Neural crest cell (in vitro differentiated cells): ENCODE results near the gene PALB2. TPM values are rescaled to one million over a fixed set of nuclear protein-coding genes. Genes with fewer than 3 reads are reported as not detected.

ENCODE experiments used
- DNase-seq: peaks from one replicate; pipeline ENCODE4 v3.0.0; 2021; ENCODE audit warnings: low read depth, mixed read lengths, low spot score
- H3K27ac Mint-ChIP-seq: one replicate; pipeline ENCODE4 v1.8.0; 2021; ENCODE audit warnings: mild to moderate bottlenecking, mixed read lengths; ENCODE audit not compliant: unreplicated experiment
- H3K27me3 Mint-ChIP-seq: 2 replicates; pipeline ENCODE4 v1.8.0; 2021; ENCODE audit warnings: low read depth, mild to moderate bottlenecking, mixed read lengths
- H3K36me3 Mint-ChIP-seq: 2 replicates; pipeline ENCODE4 v1.8.0; 2021; ENCODE audit warnings: low read depth, mild to moderate bottlenecking, mixed read lengths
- H3K4me1 Mint-ChIP-seq: 2 replicates; pipeline ENCODE4 v1.8.0; 2021; ENCODE audit warnings: mixed read lengths
- H3K4me3 Mint-ChIP-seq: one replicate; pipeline ENCODE4 v1.8.0; 2021; ENCODE audit warnings: mild to moderate bottlenecking, mixed read lengths
- H3K9me3 Mint-ChIP-seq: 2 replicates; pipeline ENCODE4 v1.8.0; 2021; ENCODE audit warnings: mixed read lengths
- total RNA-seq: library from RNA; stranded (reverse); gene quantifications from 2 replicates; pipeline ENCODE4 v1.2.1, GENCODE V29; 2021
- TF ChIP-seq, protein P1 (sequence below): fragments of 200-600 bp; sonication (generic); conservative IDR thresholded peaks from 2 replicates; pipeline ENCODE4 v1.5.0; 2021; ENCODE audit warnings: antibody characterized with exemption, mild to moderate bottlenecking

The PALB2 gene
- total RNA-seq, 1 donor from 2014 or later = 25.6 TPM

DNA sequence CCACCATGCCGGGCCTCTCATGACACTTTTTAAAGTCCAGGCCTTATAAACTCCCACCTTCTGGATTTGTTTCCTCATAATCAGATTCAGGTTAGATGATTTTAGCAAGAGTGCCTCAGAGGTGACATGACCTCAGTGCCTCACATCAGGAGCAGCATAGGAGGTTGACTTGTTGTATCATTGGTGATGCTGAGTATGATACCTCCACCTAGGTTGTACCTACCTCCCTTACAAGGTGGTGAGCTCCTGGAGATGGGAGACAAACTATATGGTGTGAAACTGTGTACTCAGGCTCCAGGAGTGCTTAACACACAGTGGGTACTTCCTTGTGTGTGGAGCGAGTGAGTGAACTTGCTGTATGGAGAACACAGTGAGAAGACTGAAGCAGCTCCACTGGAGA, 63.6 kb downstream of the PALB2 start:
- Mint-ChIP-seq H3K4me3 (no peak overlapping the region), H3K4me1 (no peaks in the 10 kb centered on the region), H3K36me3 (peaks cover 6% of the 10 kb centered on the region), H3K27ac (no peak overlapping the region), H3K9me3 (no peaks in the 10 kb centered on the region), H3K27me3 (no peaks in the 10 kb centered on the region)
- DNase-seq = no peak
- TF ChIP-seq, protein P1, sequence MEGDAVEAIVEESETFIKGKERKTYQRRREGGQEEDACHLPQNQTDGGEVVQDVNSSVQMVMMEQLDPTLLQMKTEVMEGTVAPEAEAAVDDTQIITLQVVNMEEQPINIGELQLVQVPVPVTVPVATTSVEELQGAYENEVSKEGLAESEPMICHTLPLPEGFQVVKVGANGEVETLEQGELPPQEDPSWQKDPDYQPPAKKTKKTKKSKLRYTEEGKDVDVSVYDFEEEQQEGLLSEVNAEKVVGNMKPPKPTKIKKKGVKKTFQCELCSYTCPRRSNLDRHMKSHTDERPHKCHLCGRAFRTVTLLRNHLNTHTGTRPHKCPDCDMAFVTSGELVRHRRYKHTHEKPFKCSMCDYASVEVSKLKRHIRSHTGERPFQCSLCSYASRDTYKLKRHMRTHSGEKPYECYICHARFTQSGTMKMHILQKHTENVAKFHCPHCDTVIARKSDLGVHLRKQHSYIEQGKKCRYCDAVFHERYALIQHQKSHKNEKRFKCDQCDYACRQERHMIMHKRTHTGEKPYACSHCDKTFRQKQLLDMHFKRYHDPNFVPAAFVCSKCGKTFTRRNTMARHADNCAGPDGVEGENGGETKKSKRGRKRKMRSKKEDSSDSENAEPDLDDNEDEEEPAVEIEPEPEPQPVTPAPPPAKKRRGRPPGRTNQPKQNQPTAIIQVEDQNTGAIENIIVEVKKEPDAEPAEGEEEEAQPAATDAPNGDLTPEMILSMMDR = no peak

- H3K27ac Mint-ChIP-seq = no peak overlapping the region
- no peaks in the 10 kb centered on the region for H3K4me1 Mint-ChIP-seq
- no peaks in the 10 kb centered on the region for H3K9me3 Mint-ChIP-seq
- no peak overlapping the region for H3K4me3 Mint-ChIP-seq
- no peaks in the 10 kb centered on the region for H3K27me3 Mint-ChIP-seq
- H3K36me3 Mint-ChIP-seq = peaks cover 9% of the 10 kb centered on the region
- TF ChIP-seq, protein P1 = no peak
- DNase-seq = no peak
Measured at GRCh38 chr16:23575834-23576233, 65.3 kb downstream of the PALB2 start.

DNA sequence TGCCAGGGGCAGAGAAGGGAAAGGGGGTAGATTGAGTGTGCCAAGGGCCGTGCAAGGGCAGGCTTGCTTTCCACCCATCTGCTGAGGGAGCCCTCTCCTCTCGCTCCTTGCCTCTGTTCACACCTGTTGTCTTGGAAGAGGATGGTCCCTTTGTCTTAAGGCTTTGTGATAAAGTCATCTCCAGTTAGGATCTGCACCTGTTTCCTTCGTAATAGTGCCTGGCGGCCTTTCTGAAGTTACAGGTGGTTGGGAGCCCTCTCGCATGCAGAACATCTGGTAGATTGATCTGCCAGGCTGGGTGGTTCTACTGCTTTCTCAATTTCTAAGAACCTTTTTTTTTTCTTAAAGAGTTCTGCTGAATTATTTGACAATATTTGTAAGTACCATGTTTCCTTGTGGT, 67.3 kb downstream of the PALB2 start:
- no peak overlapping the region for H3K4me3 Mint-ChIP-seq
- H3K36me3 Mint-ChIP-seq = peaks cover 3% of the 10 kb centered on the region
- H3K27me3 Mint-ChIP-seq = no peaks in the 10 kb centered on the region
- no peak overlapping the region for H3K27ac Mint-ChIP-seq
- H3K4me1 Mint-ChIP-seq = no peaks in the 10 kb centered on the region
- no peak for DNase-seq
- H3K9me3 Mint-ChIP-seq = no peaks in the 10 kb centered on the region
- TF ChIP-seq, protein P1 = no peak

DNA sequence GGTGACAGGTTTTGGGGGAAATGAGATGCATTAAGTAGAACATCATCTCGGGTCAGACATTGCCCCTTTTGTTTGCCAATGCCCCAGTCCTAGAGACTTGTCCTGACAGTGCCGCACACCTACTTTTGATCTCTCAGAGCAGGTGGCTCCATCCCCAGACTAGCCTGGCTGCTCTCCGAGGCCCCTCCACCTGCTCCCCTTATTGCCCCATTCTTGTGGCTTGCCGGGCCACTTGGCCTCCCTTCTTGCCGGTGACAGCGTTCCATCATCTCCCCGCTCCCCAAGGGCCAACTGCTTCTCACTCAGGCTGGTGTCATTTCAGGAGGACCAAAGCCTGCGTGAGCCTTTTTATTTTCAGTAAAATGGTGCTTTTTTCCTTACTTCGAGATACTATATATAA, 68.7 kb downstream of the PALB2 start:
- Mint-ChIP-seq H3K4me1 (no peaks in the 10 kb centered on the region), H3K36me3 (peaks cover 3% of the 10 kb centered on the region), H3K27ac (no peak overlapping the region), H3K27me3 (no peaks in the 10 kb centered on the region), H3K9me3 (no peaks in the 10 kb centered on the region), H3K4me3 (no peak overlapping the region)
- DNase-seq = no peak
- TF ChIP-seq, protein P1 = no peak

DNA sequence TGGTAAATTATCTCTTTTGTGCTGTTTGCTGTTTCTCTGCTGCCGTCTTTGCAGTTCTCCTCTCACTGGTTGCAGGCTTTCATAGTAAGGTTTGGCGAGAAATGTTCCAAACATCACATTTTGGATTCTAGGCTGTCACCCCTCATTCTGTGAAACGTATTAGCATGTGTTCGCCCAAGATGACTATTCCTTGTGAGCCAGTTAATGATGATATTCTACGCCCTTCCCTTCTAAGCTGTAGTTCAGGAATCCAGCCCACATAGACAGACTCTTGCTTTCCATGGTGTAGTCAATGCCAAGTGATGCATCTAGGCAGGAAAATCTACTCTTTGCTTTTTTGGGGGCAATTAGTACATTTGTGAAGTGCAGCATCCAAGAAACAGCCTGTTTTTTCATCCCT, 69.2 kb downstream of the PALB2 start:
- DNase-seq = no peak
- no peak overlapping the region for H3K27ac Mint-ChIP-seq
- TF ChIP-seq, protein P1 = no peak
- peaks cover 3% of the 10 kb centered on the region for H3K36me3 Mint-ChIP-seq
- no peaks in the 10 kb centered on the region for H3K4me1 Mint-ChIP-seq
- no peak overlapping the region for H3K4me3 Mint-ChIP-seq
- H3K9me3 Mint-ChIP-seq = no peaks in the 10 kb centered on the region
- H3K27me3 Mint-ChIP-seq = no peaks in the 10 kb centered on the region
